IMR-90 (cell line): ENCODE data around the gene SLC22A7. TPM values are rescaled to one million over a fixed set of nuclear protein-coding genes. Genes with fewer than 3 reads are reported as not detected.

Experiments used
- ATAC-seq: fragments of 200-7000 bp; cut with Tn5 transposase; 2 replicates; pipeline ENCODE4 v1.9.1; 2020; ENCODE audit warnings: low read depth, mild to moderate bottlenecking, moderate library complexity
- BruUV-seq: library from RNA; stranded (reverse); fragments of 400-500 nt; replicated peaks from 2 replicates; lab custom pipeline; 2021; lab: Mats Ljungman, UMichigan
- CTCF ChIA-PET: fragments of 300-600 bp; formaldehyde crosslinking; extraction: SDS; loops from one replicate; lab custom pipeline; 2021; ENCODE audit warnings: antibody characterized with exemption; lab: Yijun Ruan, JAX
- POLR2A ChIA-PET: fragments of 300-600 bp; sonication (Branson Sonifier 250); formaldehyde crosslinking; loops from one replicate; lab custom pipeline; 2022; ENCODE audit warnings: antibody characterized with exemption; ENCODE audit not compliant: unreplicated experiment; lab: Charles Lee
- DNase-seq: peaks from one replicate; pipeline ENCODE4 v3.0.0; 2013
- H2AFZ ChIP-seq: replicated peaks from 2 replicates; pipeline ENCODE3; 2013; ENCODE audit warnings: low read length, mild to moderate bottlenecking; ENCODE audit not compliant: poor library complexity
- H2AK5ac ChIP-seq: 2 replicates; pipeline ENCODE4 v1.6.1; 2013; ENCODE audit warnings: low read depth, low read length, inconsistent platforms
- H2AK9ac ChIP-seq: replicated peaks from 2 replicates; pipeline ENCODE3; 2013; ENCODE audit warnings: mild to moderate bottlenecking, low read depth, low read length, moderate library complexity; ENCODE audit not compliant: poor library complexity
- H2BK120ac ChIP-seq: 2 replicates; pipeline ENCODE4 v1.6.1; 2013; ENCODE audit warnings: low read depth, low read length, inconsistent platforms
- H2BK15ac ChIP-seq: 3 replicates; pipeline ENCODE4 v1.6.1; 2013; ENCODE audit warnings: low read depth, low read length, inconsistent platforms
- H2BK20ac ChIP-seq: 2 replicates; pipeline ENCODE4 v1.6.1; 2013; ENCODE audit warnings: low read depth, mild to moderate bottlenecking, inconsistent platforms, low read length, moderate library complexity
- H2BK5ac ChIP-seq: 2 replicates; pipeline ENCODE4 v1.6.1; 2013; ENCODE audit warnings: mild to moderate bottlenecking, low read depth, low read length, inconsistent platforms; ENCODE audit not compliant: poor library complexity, severe bottlenecking
- H3K14ac ChIP-seq: replicated peaks from 2 replicates; pipeline ENCODE4 v1.6.1; 2013; ENCODE audit warnings: low read depth, low read length, inconsistent platforms
- H3K18ac ChIP-seq: 2 replicates; pipeline ENCODE4 v1.6.1; 2013; ENCODE audit warnings: low read depth, low read length, control low read depth
- H3K23ac ChIP-seq: 2 replicates; pipeline ENCODE4 v1.6.1; 2013; ENCODE audit warnings: low read depth, low read length, inconsistent platforms
- H3K27ac ChIP-seq: 2 replicates; pipeline ENCODE4 v1.5.1; 2013; ENCODE audit warnings: mild to moderate bottlenecking, control low read depth, low read length; ENCODE audit not compliant: insufficient read depth
- H3K27me3 ChIP-seq: 2 replicates; pipeline ENCODE4 v1.6.1; 2013; ENCODE audit warnings: low read length; ENCODE audit not compliant: control insufficient read depth, insufficient read depth
- H3K36me3 ChIP-seq: 2 replicates; pipeline ENCODE4 v1.6.1; 2013; ENCODE audit warnings: low read length, mixed read lengths; ENCODE audit not compliant: control insufficient read depth, insufficient read depth
- H3K4ac ChIP-seq: 2 replicates; pipeline ENCODE4 v1.6.1; 2013; ENCODE audit warnings: low read depth, low read length, inconsistent platforms
- H3K4me1 ChIP-seq: 2 replicates; pipeline ENCODE4 v1.6.1; 2013; ENCODE audit warnings: low read length, mixed read lengths; ENCODE audit not compliant: control insufficient read depth, insufficient read depth
- H3K4me2 ChIP-seq: 2 replicates; pipeline ENCODE4 v1.6.1; 2013; ENCODE audit warnings: low read depth, mild to moderate bottlenecking, control low read depth, low read length, moderate library complexity
- H3K4me3 ChIP-seq: 2 replicates; pipeline ENCODE4 v1.5.1; 2013; ENCODE audit warnings: low read depth, mild to moderate bottlenecking, control low read depth, low read length, moderate library complexity; ENCODE audit not compliant: insufficient read depth
- H3K56ac ChIP-seq: 2 replicates; pipeline ENCODE4 v1.6.1; 2013; ENCODE audit warnings: low read length, inconsistent platforms; ENCODE audit not compliant: insufficient read depth; ENCODE audit errors: extremely low read depth
- H3K79me1 ChIP-seq, 2 experiments: 2 replicates each; pipeline ENCODE4 v1.6.1; 2013; ENCODE audit warnings: low read length in 2 of 2, inconsistent platforms in 1 of 2, low read depth in 1 of 2
- H3K9ac ChIP-seq: 2 replicates; pipeline ENCODE4 v1.6.1; 2013; ENCODE audit warnings: low read depth, low read length, control low read depth
- H3K9me1 ChIP-seq: 2 replicates; pipeline ENCODE4 v1.6.1; 2013; ENCODE audit warnings: low read length, inconsistent platforms; ENCODE audit not compliant: insufficient read depth
- H3K9me3 ChIP-seq: 2 replicates; pipeline ENCODE4 v1.6.1; 2013; ENCODE audit warnings: low read length; ENCODE audit not compliant: control insufficient read depth, insufficient read depth
- H4K20me1 ChIP-seq: 2 replicates; pipeline ENCODE4 v1.6.1; 2013; ENCODE audit warnings: low read length, inconsistent platforms; ENCODE audit not compliant: insufficient read depth
- H4K5ac ChIP-seq: 2 replicates; pipeline ENCODE4 v1.6.1; 2013; ENCODE audit warnings: mild to moderate bottlenecking, low read depth, low read length, control low read depth
- H4K8ac ChIP-seq, 2 experiments: 2 replicates each; pipeline ENCODE4 v1.6.1; 2013; ENCODE audit warnings: low read depth in 2 of 2, low read length in 2 of 2, control low read depth in 1 of 2, inconsistent platforms in 1 of 2
- H4K91ac ChIP-seq: 2 replicates; pipeline ENCODE4 v1.6.1; 2013; ENCODE audit warnings: low read depth, low read length, inconsistent platforms; ENCODE audit not compliant: insufficient read depth
- CTCF ChIP-seq: conservative IDR thresholded peaks from 2 replicates; pipeline ENCODE4 v1.5.1; 2012; ENCODE audit warnings: mild to moderate bottlenecking, low read depth, low read length, improper control_type of control experiment
- MXI1 ChIP-seq: IDR thresholded peaks from 2 replicates; pipeline ENCODE4 v1.6.1; 2012; ENCODE audit warnings: low read depth, mild to moderate bottlenecking, low read length, moderate library complexity, borderline replicate concordance
- NFE2L2 ChIP-seq: fragments of 150-350 bp; IDR thresholded peaks from 2 replicates; pipeline ENCODE4 v1.6.1; 2016; ENCODE audit warnings: low read depth, mild to moderate bottlenecking, low read length
- RCOR1 ChIP-seq: IDR thresholded peaks from 2 replicates; pipeline ENCODE4 v1.6.1; 2012; ENCODE audit warnings: mild to moderate bottlenecking, low read length, improper control_type of control experiment; ENCODE audit not compliant: insufficient replicate concordance
- RFX5 ChIP-seq: IDR thresholded peaks from 2 replicates; pipeline ENCODE4 v1.8.0; 2012; ENCODE audit warnings: low read depth, mild to moderate bottlenecking, low read length, moderate library complexity
- WGBS, 2 experiments: methylation state at CpG; one replicate each; pipeline versions ENCODE4 v1.1.5 to v1.1.7; 2013; ENCODE audit warnings: missing lambda C conversion rate in 2 of 2; ENCODE audit not compliant: insufficient read length in 1 of 2; ENCODE audit errors: extremely low coverage in 2 of 2; 5-methylcytosine and 5-hydroxymethylcytosine counted together
- dilution Hi-C: fragments of 300-500 bp; cut with HindIII; formaldehyde crosslinking; loops from one replicate; pipeline ENCODE4 v1.14.3; 2018; ENCODE audit warnings: low sequenced_read_pairs; ENCODE audit not compliant: unreplicated experiment
- in situ Hi-C: fragments of 300-500 bp; cut with MboI; formaldehyde crosslinking; loops from 3 replicates; pipeline ENCODE4 v1.14.3; 2019; ENCODE audit warnings: low sequenced_read_pairs, inconsistent platforms, mixed read lengths
- intact Hi-C: fragments of 100-400 bp; cut with micrococcal nuclease; formaldehyde crosslinking; loops from 2 replicates; pipeline ENCODE4 v1.10.0; 2022
- polyA plus RNA-seq, 3 experiments: library from polyadenylated mRNA; depleted of rRNA; stranded (reverse); fragments of >200 nt; gene quantifications; 2 replicates each; pipeline ENCODE4 v1.2.3, GENCODE V29; 2012; ENCODE audit warnings: low replicate concordance in 1 of 3
- total RNA-seq: library from RNA; depleted of rRNA; stranded (reverse); fragments of >200 nt; gene quantifications from 2 replicates; pipeline ENCODE4 v1.2.3, GENCODE V29; 2012

SLC22A7 gene
- total and polyA plus RNA-seq, 2 of the 4 experiments (the other 2 are of a cell fraction) = not detected

- Histone ChIP-seq H4K20me1 (no peaks in the 10 kb centered on the region; the same call in 1 of the 2 replicates), H3K4ac (no peak overlapping the region), H3K79me1 (no peaks in the 10 kb centered on the region), H4K8ac (no peak overlapping the region), H3K14ac (no peak overlapping the region), H3K56ac (no peak overlapping the region), H3K23ac (no peak overlapping the region), H2BK15ac (no peak overlapping the region), H3K36me3 (no peaks in the 10 kb centered on the region), H3K18ac (no peak overlapping the region), H3K9ac (no peak overlapping the region), H3K4me3 (no peak overlapping the region), H3K4me1 (peaks cover 4% of the 10 kb centered on the region; the same call in 1 of the 2 replicates), H2AK9ac (no peak overlapping the region), H4K91ac (no peak overlapping the region), H4K5ac (no peak overlapping the region), H3K27me3 (peaks cover 76% of the 10 kb centered on the region), H3K9me1 (peaks cover 8% of the 10 kb centered on the region), H2BK20ac (no peak overlapping the region), H2AFZ (no peak overlapping the region), H2AK5ac (no peak overlapping the region), H2BK5ac (no peak overlapping the region), H3K27ac (no peak overlapping the region), H2BK120ac (no peak overlapping the region), H3K9me3 (no peaks in the 10 kb centered on the region), H3K4me2 (no peak overlapping the region)
- intact Hi-C loops = no loop called here
- TF ChIP-seq RFX5 (no peak), CTCF (no peak), RCOR1 (no peak), NFE2L2 (no peak), MXI1 (no peak)
- dilution Hi-C loops = no loop called here
- ATAC-seq (no peak), DNase-seq (no peak)
- 86% methylated on average over 5 of the region's 8 CpGs; no CpG with 5 or more reads in 1 of the 2 experiments for WGBS, 2 experiments
- ChIA-PET POLR2A (no interaction called here), CTCF (no interaction called here)
- no TSS peak for BruUV-seq
- in situ Hi-C loops = no loop called here
Measured at GRCh38 chr6:43271103-43271815, 26.8 kb upstream of the SLC22A7 start.
